HG03108 (cell line): Measurements from ENCODE around the gene PPP6R1.

Experiments used
- ATAC-seq: cut with Tn5 transposase; IDR thresholded peaks from one replicate; pipeline ENCODE4 v1.9.1; 2021; ENCODE audit warnings: moderate library complexity; ENCODE audit not compliant: unreplicated experiment

The PPP6R1 gene

DNA sequence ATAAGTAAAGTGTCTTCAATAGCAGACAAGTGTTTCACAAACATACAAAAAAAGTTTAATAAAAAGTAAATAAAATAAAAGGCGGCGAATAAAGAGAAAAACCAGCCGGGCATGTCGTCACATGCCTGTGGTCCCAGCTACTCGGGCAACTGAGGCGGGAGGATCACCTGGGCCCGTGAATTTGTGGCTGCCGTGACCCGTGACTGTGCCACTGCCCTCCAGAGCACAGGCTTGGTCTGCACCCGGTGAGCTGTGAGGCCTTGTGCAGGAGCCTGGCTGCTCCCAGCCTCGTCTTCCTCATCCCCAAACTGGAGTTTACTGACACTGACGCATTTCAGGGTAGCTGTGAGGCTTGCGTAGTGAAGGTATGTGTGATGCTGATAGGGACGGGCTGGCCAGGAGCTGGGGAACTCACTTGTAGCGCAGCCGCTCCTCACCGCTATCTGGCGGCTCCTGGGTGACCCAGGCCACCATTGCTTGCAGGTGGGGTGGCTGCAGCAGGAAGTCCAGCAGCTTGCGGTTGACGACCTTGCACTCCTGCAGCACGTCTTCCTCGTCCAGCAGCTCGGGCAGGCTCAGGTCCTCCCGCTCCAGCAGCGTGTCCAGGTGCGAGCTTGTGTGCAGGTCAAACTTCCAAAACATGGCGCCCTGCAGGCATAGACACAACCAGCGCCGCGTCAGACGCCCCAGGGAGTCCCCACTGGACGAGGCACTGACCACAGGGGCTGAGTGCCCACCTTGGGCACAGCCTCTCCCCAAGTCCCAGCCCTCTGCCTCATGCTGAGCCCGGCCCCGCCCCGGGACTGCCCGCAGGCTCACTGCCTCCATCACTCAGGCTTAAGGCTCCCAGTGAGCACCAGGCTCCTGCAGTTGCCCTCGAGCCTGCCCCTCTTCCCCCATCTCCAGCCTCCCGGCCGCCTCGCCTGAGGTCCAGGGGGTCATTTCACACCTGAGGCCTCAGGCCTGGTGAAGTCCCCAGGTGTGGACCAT, 12.1 kb downstream of the PPP6R1 start:
- no peak for ATAC-seq

DNA sequence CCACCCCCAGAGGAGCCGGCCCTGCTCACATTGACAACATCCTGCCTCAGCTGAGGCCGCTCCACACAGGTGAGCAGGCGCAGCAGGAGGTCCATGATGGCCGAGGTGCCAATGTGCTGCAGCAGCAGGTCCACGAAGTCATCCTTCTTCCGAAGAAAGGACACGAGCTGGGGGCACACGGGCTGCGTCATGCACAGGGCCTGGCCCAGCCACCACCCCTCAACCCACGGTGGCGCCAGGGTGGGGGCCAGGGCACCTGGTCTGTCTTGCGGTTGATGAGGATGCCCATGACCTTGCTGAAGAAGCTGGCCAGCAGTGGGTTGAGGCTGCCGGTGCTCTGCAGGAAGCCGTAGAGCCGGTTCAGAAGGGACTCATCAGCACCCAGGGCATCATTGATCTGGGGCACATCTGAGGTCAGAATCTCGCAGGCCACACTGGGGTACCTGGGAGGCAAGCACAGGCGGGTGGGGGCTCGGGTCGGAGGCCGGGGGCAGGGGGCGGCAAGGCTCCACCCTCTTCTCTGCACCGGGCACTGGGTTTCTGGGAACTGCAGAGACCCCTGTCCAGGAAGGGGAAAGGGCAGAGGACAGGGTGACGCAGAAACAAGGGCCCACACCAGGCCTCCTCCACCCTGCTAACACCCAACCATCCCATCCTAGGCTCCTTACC, 13.4 kb downstream of the PPP6R1 start:
- ATAC-seq, result no peak

DNA sequence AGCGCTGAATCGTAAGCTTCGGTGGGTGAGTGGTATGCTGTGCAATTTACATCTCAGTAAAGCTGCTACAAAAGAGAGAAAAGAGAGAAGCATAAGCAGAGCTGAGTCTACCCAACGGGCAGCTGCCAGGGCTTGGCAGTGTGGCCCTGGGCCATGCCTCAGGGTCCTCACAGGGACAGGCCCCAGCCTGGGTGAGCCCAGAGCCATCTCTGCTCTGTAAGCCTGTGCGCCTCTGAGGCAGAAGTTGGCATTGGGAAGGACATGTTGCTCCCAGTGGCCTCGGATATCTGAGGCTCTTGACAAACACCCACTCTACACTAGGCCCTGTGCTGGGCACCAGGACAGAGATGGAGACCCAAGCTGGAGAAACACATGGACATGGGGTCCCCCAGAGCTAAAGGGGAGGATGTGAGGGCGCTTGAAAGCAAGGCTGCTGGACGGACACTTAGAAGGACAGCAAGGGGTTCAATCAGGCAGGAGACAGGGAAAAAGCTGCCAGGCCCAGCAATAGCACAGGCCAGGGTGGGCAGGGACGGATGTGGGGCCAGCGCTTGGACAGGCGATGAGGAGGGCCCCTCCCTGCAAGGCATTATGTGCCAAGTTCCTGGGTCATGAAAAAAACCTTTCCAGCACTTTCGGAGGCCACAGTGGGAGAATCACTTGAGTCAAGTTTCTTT, 14.7 kb downstream of the PPP6R1 start:
- no peak for ATAC-seq

DNA sequence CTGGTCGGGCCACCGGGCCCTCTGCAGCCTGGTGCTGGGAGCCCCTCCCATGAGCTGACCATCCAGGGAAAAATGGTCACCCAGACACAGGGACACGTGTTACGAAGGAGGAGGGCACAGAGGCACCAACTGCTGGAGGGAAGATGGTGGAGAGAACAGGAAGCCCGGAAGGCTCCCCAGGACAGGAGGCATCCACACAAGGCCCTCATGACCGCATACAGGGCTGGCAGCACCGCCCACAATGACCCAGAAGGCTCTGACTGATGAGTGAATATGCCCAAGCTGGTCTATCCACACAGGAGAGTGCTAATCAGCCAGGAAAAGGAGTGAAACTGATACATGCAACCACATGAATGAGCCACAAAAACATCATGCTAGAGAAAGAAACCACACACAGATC, 16.3 kb downstream of the PPP6R1 start:
- ATAC-seq, result no peak

DNA sequence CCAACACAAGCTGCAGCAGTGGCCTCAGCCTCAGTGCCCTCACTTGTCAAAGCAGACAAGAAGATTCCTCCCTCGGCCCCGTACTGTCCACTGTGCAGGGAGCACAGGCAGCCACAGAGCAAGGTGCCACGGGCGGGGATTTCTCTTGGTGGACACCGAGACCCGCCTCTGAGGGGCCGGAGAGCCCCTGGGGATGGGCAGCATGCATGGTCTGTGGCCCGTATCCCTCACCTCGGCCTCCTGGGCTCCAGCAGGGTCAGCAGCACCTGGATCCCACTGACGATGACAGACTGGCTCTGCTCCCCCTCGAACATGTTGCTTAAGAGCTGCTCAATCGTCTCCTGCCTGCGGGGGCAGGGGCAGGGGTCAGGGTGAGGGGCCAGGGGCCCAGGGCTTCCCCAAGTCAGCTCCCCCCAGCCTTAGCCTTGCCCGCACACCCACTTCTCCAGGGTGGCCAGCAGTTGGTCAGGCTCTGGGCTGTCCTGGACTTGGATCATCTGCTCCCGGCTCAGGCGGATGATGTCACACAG, 16.8 kb downstream of the PPP6R1 start:
- no peak for ATAC-seq

DNA sequence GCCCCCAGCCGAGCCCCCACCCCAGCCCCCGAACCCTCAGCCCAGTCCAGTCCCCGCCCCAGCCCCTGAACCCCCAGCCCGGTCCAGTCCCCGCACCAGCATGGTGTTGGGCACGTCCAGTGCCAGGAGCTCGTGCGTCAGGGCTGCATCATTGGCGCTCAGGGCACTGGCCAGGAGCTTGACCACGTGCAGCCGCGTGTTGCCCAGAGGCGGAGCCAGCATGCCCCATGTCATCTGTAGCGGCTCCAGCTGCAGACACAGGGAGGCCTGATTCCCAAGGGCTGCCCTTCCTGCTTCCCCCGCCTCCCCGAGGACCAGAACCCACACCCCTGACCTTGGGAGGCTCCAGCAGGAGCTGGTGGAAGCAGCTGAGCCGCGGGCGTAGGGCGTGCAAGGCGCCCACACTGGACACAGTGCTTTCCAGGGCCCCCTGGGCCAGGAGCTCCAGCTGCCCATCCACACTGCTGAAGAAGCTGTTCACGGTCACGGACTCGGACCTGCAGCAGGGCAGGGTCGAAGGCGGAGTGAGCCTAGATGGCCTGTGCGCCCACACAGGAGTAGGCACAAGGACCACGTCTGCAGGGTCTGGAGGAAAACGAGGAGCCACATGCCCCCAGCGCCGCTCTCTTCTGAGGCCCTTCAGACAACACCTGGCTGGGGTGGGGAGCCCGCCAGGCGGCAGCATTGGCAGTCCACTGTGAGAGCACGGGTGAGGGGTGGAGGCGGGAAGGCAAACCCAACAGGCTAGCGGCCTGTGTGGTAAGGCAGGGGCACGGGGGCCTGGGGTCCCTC, 17.5 kb downstream of the PPP6R1 start:
- no peak for ATAC-seq

DNA sequence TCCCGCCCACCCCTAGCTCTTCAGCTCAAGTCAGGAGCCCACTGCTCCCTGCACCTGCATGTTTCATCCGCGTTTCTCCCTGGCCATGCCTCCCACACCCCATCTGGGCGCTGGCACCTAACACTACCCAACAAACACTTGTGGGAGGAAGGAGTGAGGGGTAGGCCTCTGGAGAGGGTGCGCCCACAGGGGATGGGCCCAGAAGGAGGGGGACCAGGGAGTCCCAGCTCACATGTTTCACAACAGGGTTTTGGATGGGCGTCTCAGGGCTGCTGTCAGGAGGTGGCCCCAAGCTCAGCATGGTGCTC, 18.1 kb downstream of the PPP6R1 start:
- no peak for ATAC-seq

DNA sequence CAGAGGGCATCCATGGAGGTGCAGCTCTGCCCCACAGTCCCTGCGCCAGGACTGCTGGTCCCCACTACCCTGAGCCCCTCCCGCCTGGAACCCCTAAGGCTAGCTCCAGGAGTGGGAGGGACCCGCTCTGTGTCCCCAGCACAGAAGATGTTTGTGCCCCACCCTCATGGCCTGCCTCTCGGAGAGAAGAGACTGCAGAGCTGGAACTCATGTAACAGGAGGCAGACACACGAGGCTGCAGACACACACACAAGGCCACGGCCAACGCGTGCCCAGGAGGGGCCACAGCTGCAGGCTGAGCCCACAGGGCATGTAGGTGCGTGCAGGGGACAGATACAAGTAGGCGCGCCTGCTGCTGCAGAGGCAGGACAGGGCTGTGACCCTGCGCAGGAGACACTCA, 19.8 kb downstream of the PPP6R1 start:
- ATAC-seq, result no peak

DNA sequence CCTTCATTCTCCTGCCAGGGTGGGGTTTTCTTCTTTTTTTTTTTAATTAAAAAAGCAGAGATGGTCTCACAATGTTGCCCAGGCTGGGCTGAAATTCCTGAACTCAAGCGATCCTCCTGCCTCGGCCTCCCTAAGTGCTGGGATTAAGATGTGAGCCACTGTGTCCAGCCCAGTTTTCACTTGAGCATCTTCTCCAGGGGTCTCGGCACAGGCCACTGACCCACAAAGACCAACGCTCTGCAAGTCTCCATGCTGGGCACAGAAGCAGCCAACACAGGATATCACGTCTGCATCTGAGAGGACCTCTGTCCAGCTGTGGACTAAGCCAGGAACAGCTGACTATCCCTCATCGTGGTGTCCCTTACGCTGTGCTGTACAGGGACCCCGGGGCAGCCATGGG, 20.8 kb downstream of the PPP6R1 start:
- ATAC-seq, result no peak

DNA sequence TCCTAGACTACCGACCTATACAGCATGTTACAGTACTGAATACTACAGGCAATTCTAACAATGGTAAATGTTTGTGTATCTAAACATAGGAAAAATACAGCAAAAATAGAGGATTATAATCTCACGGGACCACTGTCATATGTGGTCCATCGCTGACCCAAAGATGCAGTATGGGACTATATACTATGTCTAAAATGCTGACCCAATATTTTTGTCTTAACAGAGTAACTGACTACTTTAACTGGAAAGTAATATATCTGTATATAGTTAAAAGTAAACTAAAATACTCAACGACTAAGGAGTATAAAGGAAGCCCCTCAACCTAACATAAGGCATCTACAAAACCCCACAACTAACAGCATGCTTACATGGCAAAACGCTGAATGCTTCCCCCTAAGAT, 25.8 kb downstream of the PPP6R1 start:
- no peak for ATAC-seq

DNA sequence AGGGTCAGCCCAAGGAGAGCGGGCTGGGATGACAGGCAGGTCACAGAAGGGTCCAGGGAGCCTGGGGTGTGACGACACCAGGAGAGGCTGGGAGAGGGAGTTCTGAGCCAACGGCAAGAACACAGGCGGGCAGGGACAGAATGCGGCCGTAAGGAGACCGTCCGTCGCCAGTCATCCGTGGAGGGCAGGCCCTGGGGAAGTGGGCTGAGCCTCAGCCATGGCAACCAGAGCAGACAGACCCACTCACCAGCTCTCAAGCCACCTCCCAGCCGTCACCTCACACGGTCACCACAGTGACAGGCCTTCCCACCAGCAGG, 26.6 kb downstream of the PPP6R1 start:
- ATAC-seq, result no peak

DNA sequence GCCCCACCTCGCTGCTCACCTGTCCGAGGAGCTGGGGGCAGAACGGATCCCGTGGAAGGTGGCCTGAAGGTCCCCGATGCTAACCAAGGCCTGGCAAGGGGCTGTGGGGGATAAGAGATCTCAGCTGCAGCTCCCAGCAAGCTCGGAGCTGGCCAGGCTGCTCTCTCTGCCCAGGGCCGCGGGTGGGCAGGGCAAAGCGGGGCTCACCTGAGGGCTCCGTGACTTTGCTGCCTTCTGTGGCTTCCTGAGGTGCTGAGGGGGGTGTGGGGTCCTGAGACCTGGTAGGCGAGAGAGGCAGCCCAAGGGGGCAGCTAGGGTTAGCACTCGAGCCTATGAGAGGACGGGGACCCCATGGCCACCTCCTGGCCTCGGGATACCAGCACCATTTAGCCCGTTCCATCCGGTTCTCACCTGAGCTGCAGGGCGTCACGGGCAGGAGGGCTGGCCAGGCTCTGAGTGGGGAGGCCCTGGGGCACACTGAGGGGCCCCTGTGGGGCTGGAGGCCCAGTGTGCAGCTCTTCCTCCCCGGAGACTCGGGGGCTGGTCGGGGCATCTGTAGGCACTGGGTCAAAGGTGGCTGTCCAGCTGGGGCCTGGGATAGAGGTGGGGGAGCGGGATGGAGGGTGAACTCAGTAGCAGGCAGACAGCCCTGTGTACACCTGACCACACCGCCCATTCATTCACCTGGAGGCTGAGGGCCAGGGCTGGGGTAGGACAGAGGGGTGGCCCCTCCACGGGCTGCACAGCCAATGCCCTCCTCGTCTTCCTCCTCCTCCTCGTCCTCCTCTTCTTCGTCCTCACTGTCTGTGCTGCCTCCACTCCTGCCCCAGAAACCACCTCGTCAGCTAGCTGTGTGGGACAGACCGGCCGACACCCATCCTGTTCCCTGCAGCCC, 27.2 kb downstream of the PPP6R1 start:
- ATAC-seq, result no peak

DNA sequence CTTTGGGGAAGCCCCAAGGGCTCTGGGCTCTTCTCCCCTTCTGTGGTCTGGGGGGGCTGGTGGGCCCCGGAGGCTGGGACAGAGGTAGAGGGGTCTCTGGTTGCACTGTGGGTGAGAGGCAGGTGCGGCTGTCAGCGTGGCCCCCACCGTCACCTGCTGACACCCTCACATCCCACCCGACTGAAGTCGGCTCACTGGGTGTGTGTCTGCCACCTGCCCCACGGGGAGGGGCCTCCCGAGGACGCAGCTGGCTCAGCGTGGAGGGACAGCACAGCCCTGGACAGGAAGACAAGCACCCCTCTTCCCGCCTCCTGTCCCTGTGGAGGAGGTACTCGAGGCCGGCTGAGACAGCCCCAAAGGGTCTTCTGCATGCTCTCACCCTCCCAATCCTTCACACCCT, 28.0 kb downstream of the PPP6R1 start:
- ATAC-seq, result no peak

DNA sequence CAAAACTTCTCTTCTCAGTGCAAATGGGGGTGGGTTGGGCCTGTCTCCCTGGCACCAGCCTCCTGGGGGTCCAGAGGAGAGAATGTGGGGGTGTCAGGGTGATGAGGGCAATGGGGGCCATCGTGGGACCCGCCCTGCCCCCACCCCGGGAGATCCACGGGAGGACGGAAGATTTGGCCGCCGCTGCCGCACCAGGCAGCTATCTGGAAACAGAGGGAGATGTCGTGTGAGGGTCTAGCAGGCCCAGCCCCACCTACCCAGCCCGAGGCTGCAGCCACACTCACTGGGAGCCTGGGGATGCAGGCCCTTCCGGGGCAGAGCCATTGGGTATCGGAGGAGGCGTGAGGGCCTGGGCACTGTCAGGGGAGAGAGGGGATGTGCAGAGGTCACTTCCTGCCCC, 28.5 kb downstream of the PPP6R1 start:
- ATAC-seq, result no peak

DNA sequence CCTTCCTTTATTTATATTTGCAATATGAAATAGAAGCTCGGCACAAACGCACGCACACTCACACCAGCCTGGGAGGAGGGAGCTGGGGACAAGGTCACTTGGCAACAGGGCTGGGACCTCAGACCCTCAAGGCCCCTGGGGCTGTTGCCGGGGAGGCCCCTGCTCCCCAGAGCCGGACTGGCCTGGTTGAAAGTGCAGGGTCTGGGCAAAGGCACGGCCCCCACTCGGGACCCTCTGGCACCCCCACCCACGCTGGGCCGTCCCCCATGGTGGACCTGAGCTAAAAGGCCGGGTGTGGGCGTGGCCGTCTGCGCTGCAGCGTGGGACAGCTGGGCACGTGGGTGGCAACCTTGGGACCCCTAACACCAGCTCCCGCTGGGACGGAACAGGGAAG, 29.0 kb downstream of the PPP6R1 start:
- no peak for ATAC-seq

DNA sequence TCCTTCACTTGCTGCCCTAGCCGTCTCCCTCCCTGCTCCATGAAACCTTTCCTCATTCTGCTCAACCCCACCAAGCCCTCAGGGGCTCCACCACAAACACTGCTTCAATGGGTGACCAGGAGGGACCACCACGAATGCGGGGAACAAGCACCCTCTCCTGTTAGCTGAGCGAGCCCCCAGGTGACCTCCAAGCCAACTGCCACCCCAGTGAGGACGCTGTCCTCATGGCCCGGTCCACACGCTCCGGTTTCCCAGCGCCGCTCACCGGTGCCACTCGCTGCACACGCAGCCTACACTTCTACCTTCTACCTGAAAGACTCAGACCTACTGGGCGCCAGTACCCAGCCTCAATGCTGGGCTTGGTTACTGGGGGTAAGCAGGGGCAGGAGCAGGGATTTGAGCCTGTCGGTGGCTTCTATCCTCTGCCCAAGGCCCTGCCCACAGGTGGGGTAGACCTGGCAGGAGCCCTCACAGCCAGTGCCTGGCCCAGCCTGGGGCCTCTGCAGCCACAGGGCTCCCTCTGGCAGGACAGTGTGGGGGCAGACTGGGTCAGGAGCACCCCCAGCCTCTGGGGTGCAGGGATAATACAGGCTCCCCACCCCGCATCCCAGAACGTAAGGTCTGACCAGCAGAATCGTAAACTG, 29.6 kb downstream of the PPP6R1 start:
- no peak for ATAC-seq

DNA sequence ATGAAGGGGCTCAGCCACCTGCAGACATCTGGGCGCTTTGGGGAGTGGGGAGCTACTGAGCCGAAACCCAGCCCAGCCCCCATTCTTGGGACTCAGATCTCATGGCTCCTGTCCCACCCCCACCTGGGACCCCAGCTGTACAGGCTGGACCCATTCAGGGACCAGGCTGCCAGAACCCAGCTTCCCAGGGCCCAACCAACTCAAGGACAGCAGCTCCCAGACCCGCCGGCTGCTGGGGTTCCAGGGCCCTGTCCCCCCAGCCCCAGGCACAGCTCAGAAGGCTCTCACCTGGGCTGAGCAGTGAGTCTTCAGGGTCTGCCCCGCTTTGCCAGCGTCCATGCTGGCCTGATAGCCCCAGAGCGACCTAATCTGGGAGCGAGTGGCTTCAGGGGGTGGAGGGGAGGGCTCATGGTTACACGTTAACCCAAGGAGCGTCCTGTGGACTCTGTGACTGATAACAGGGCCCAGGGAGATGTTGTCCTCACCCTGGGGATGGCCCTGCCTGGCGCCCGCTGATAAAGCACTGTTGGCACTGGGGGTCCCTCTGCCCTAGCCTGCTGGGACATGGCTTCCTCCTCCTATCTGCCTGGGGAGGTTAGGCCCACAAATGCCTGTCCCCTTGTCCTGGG, 30.3 kb downstream of the PPP6R1 start, which contains the start of gene TMEM86B:
TMEM86B (minus strand) TSS at position 361 of the 629 bp plus-strand sequence; CDS start at position 339, 22 bp downstream.
- ATAC-seq, result no peak

DNA sequence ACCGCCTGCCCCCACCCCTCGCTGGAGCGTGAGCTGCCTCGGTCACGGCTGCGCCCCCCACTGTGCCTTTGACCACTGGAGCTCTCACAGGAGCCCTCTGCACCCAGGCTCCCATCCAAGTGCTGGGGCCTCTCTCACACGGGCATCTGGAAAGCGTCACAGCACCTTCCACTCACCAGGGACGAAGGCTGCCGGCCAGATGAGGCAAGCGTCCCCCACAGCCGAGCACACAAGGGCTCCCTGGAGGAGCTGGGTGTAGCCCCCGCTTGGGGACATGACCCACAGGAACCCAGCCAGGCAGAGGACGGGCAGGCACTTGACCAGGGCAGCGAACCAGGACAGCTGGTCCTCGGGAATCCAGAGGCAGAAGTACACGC, 30.8 kb downstream of the PPP6R1 start:
- ATAC-seq, result no peak
